Parathyroid adenoma (tissue), 2 donors: ENCODE data around the gene RNF182.

Experiments
- H2AFZ ChIP-seq: fragments of 300-600 bp; sonication (generic); one replicate; pipeline ENCODE4 v1.7.0; 2017; ENCODE audit warnings: antibody characterized with exemption, mild to moderate bottlenecking
- H3K27ac ChIP-seq: fragments of 300-600 bp; sonication (generic); one replicate; pipeline ENCODE4 v1.7.0; 2017
- H3K27me3 ChIP-seq: fragments of 300-600 bp; sonication (generic); one replicate; pipeline ENCODE4 v1.7.0; 2017; ENCODE audit warnings: low read length; ENCODE audit not compliant: control insufficient read depth, insufficient read depth
- H3K36me3 ChIP-seq: fragments of 300-600 bp; sonication (generic); one replicate; pipeline ENCODE4 v1.7.0; 2017; ENCODE audit warnings: low read length; ENCODE audit not compliant: control insufficient read depth, insufficient read depth
- H3K4me1 ChIP-seq: fragments of 300-600 bp; sonication (generic); one replicate; pipeline ENCODE4 v1.7.0; 2017; ENCODE audit warnings: control low read depth
- H3K4me2 ChIP-seq: fragments of 300-600 bp; sonication (generic); one replicate; pipeline ENCODE4 v1.7.0; 2017; ENCODE audit warnings: low read length
- H3K4me3 ChIP-seq: fragments of 300-600 bp; sonication (generic); one replicate; pipeline ENCODE4 v1.7.0; 2017; ENCODE audit warnings: low read depth, low read length
- H3K79me2 ChIP-seq: fragments of 300-600 bp; sonication (generic); one replicate; pipeline ENCODE4 v1.7.0; 2017; ENCODE audit warnings: control low read depth
- H3K9ac ChIP-seq: fragments of 300-600 bp; sonication (generic); one replicate; pipeline ENCODE4 v1.7.0; 2017; ENCODE audit warnings: mild to moderate bottlenecking
- H3K9me3 ChIP-seq: fragments of 300-600 bp; sonication (generic); one replicate; pipeline ENCODE4 v1.7.0; 2017; ENCODE audit warnings: low read length; ENCODE audit not compliant: control insufficient read depth
- TF ChIP-seq, protein P1 (sequence below): fragments of 300-600 bp; sonication (generic); IDR thresholded peaks from one replicate; pipeline ENCODE4 v1.7.0; 2017; ENCODE audit warnings: antibody characterized with exemption, mild to moderate bottlenecking
- donor health status: primary hyperparathyroidism.

Gene RNF182

DNA sequence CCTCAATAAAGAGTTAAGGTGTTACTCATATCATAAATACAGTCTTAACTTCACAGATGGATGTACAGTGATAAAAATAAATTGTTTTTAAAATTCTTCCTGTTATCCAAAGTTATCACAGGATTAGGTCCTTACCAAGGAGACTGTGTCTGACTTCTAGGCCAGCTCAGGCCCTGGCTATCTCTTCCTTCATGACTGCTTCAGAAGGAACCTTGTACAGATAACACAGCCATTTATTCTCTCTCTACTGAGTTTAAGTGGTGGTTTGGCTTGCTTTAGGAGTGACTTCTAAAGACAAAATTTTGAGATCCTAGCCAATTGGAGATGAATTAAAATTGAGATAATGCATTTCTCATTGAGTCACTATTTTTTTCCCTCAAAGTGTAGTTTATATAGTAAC, 40.8 kb upstream of the RNF182 start:
- H3K27me3 ChIP-seq = no peaks in the 10 kb centered on the region
- H3K79me2 ChIP-seq = no peaks in the 10 kb centered on the region
- TF ChIP-seq, protein P1, sequence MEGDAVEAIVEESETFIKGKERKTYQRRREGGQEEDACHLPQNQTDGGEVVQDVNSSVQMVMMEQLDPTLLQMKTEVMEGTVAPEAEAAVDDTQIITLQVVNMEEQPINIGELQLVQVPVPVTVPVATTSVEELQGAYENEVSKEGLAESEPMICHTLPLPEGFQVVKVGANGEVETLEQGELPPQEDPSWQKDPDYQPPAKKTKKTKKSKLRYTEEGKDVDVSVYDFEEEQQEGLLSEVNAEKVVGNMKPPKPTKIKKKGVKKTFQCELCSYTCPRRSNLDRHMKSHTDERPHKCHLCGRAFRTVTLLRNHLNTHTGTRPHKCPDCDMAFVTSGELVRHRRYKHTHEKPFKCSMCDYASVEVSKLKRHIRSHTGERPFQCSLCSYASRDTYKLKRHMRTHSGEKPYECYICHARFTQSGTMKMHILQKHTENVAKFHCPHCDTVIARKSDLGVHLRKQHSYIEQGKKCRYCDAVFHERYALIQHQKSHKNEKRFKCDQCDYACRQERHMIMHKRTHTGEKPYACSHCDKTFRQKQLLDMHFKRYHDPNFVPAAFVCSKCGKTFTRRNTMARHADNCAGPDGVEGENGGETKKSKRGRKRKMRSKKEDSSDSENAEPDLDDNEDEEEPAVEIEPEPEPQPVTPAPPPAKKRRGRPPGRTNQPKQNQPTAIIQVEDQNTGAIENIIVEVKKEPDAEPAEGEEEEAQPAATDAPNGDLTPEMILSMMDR = no peak
- no peak overlapping the region for H3K4me3 ChIP-seq
- H3K9me3 ChIP-seq = no peaks in the 10 kb centered on the region
- no peaks in the 10 kb centered on the region for H3K4me1 ChIP-seq
- H3K9ac ChIP-seq = no peak overlapping the region
- H3K36me3 ChIP-seq = no peaks in the 10 kb centered on the region
- H3K27ac ChIP-seq = no peak overlapping the region
- H2AFZ ChIP-seq = no peak overlapping the region
- no peak overlapping the region for H3K4me2 ChIP-seq

DNA sequence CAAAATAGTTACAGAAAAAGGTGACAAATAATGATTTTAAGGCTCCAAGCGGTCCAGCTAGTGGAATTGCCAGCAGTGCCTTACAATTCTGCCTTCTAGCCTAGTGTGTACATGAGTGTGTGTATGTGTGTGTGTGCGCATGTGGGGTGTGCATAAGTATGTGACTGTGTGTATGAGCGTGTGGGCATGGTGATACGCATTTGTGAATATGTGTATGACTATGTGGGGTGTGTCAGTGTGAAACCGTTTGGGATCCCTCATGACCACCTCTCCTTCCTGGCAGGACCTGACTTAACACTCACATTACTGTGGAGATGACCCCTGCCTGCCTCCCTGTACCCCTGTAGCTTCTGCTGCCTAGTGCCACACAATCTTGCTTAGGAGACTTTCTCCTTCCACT, 40.4 kb upstream of the RNF182 start:
- Histone ChIP-seq H3K4me3 (no peak overlapping the region), H3K27me3 (no peaks in the 10 kb centered on the region)
- TF ChIP-seq, protein P1 = no peak

DNA sequence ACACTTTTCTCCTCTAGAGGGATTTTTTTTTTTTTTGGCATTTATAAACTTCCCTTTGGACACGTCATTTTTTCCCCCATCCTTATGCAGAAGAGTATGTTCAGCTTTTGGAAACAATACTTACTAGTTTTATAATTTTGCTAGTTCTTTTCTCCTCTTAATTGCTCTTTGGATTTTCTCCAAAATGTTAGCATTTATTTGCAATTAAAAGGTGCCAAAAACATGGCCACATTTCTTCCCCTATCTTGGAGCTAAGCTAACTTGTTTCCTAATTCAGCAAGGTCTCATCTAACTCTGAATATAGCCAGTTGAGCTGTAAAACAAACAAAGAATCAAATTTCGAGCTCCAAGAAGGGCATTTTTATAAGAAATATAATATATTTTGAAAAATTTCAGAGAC, 39.2 kb upstream of the RNF182 start:
- no peak overlapping the region for H3K27ac ChIP-seq
- H3K9me3 ChIP-seq = no peaks in the 10 kb centered on the region
- H3K4me1 ChIP-seq = no peaks in the 10 kb centered on the region
- H3K79me2 ChIP-seq = no peaks in the 10 kb centered on the region
- no peaks in the 10 kb centered on the region for H3K36me3 ChIP-seq
- H3K27me3 ChIP-seq = no peaks in the 10 kb centered on the region
- H2AFZ ChIP-seq = no peak overlapping the region
- TF ChIP-seq, protein P1 = no peak
- no peak overlapping the region for H3K4me3 ChIP-seq
- no peak overlapping the region for H3K4me2 ChIP-seq
- H3K9ac ChIP-seq = no peak overlapping the region

More for the DNA sequence above, 40.4 kb upstream of the RNF182 start:
- no peak overlapping the region for H2AFZ ChIP-seq
- no peak overlapping the region for H3K27ac ChIP-seq
- no peaks in the 10 kb centered on the region for H3K79me2 ChIP-seq
- H3K4me2 ChIP-seq = no peak overlapping the region
- H3K4me1 ChIP-seq = no peaks in the 10 kb centered on the region
- H3K9me3 ChIP-seq = no peaks in the 10 kb centered on the region
- H3K9ac ChIP-seq = no peak overlapping the region
- H3K36me3 ChIP-seq = no peaks in the 10 kb centered on the region

DNA sequence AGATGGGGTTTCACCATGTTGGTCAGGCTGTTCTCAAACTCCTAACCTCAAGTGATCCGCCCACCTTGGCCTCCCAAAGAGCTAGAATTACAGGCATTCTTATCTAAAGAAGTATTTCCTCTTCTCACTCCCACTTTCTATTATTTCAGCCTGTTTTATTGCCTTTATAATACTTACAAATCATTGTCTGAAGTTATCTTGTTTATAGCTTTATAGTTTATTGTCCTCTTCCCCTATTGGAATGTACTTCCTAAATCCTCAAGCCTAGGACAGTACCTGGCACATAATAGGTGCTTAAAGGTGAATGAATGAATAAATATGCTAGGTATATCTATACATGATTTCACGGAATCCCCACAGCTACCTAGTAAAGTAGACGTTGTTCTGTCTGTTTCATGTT, 37.8 kb upstream of the RNF182 start:
- Histone ChIP-seq H3K9me3 (no peaks in the 10 kb centered on the region), H3K9ac (no peak overlapping the region), H3K4me2 (no peak overlapping the region), H3K4me3 (no peak overlapping the region), H3K4me1 (no peaks in the 10 kb centered on the region), H3K27me3 (no peaks in the 10 kb centered on the region), H3K36me3 (no peaks in the 10 kb centered on the region), H2AFZ (no peak overlapping the region), H3K27ac (no peak overlapping the region), H3K79me2 (no peaks in the 10 kb centered on the region)
- TF ChIP-seq, protein P1 = no peak

DNA sequence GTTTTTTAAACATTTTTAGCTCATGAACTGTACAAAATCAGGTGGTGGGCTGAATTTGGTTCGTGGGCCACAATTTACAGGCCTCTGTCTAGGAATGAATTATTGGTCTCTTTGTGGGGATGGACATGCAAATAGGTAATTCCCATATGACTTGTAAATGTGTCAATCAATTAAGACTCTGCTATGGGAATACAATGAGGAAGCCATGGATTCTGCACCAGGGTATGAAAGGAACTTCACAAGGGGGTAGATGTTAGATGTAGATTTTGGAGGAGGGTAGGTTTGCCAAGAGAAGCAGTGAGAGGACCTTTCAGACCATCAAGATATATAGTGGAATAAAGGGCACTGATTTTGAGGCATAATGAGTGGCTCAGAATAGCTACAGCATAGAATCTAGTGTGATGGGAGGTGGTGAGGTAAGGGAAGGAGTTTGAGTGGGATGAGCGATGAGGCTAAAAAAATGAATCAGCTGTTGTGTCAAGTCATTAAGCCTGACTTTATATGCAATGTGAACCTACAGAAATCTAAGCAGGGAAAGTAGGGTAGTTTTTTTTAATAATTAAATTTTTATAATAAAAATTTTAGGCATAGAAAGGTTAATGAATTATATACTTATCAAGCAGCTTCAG, 32.6 kb upstream of the RNF182 start:
- no peak overlapping the region for H3K4me2 ChIP-seq
- H3K9ac ChIP-seq = no peak overlapping the region
- no peak overlapping the region for H3K27ac ChIP-seq
- H3K9me3 ChIP-seq = no peaks in the 10 kb centered on the region
- no peaks in the 10 kb centered on the region for H3K79me2 ChIP-seq
- no peaks in the 10 kb centered on the region for H3K27me3 ChIP-seq
- no peak overlapping the region for H3K4me3 ChIP-seq
- TF ChIP-seq, protein P1 = no peak
- no peaks in the 10 kb centered on the region for H3K36me3 ChIP-seq
- no peak overlapping the region for H2AFZ ChIP-seq
- H3K4me1 ChIP-seq = no peaks in the 10 kb centered on the region
